Hepatic stellate cell (primary cell): ENCODE results near the gene SLCO2A1.

Experiments
- DNase-seq: peaks from one replicate; pipeline ENCODE4 v3.0.0; 2011; ENCODE audit warnings: low spot score

The SLCO2A1 gene

GRCh38 chr3:134060561-134061385 lies 31.0 kb upstream of the SLCO2A1 start:
- DNase-seq = no peak

GRCh38 chr3:134059671-134060560 lies 30.2 kb upstream of the SLCO2A1 start:
- no peak for DNase-seq

GRCh38 chr3:134059035-134059601 lies 29.4 kb upstream of the SLCO2A1 start:
- no peak for DNase-seq

GRCh38 chr3:134057654-134058110 lies 28.0 kb upstream of the SLCO2A1 start:
- no peak for DNase-seq

GRCh38 chr3:134057006-134057653 lies 27.4 kb upstream of the SLCO2A1 start:
- DNase-seq = no peak

- no peak for DNase-seq
Observed at GRCh38 chr3:134056464-134056891, 26.8 kb upstream of the SLCO2A1 start.

- no peak for DNase-seq
Observed at GRCh38 chr3:134055661-134056060, 25.9 kb upstream of the SLCO2A1 start.

GRCh38 chr3:134054881-134055280 lies 25.2 kb upstream of the SLCO2A1 start:
- DNase-seq = no peak

GRCh38 chr3:134054231-134054630 lies 24.5 kb upstream of the SLCO2A1 start:
- no peak for DNase-seq

- DNase-seq = no peak
Observed at GRCh38 chr3:134052370-134052769, 22.6 kb upstream of the SLCO2A1 start.

- DNase-seq = no peak
Observed at GRCh38 chr3:134049676-134050075, 20.0 kb upstream of the SLCO2A1 start.

GRCh38 chr3:134048278-134048996 lies 18.7 kb upstream of the SLCO2A1 start:
- DNase-seq = no peak

- DNase-seq = no peak
Observed at GRCh38 chr3:134044459-134044858, 14.7 kb upstream of the SLCO2A1 start.

- no peak for DNase-seq
Observed at GRCh38 chr3:134040066-134040465, 10.3 kb upstream of the SLCO2A1 start.

- DNase-seq = no peak
Observed at GRCh38 chr3:134039161-134039862, 9.6 kb upstream of the SLCO2A1 start.

- DNase-seq = no peak
Observed at GRCh38 chr3:134038716-134039115, 9.0 kb upstream of the SLCO2A1 start.

GRCh38 chr3:134038071-134038491 lies 8.4 kb upstream of the SLCO2A1 start:
- no peak for DNase-seq

- DNase-seq = no peak
Observed at GRCh38 chr3:134037168-134037567, 7.4 kb upstream of the SLCO2A1 start.

GRCh38 chr3:134036291-134036690 lies 6.6 kb upstream of the SLCO2A1 start:
- no peak for DNase-seq

- no peak for DNase-seq
Observed at GRCh38 chr3:134035836-134036235, 6.1 kb upstream of the SLCO2A1 start.
